T1000 (cell line): ENCODE data around the gene PRKCE.

Experiments
- DNase-seq: peaks from one replicate; lab custom pipeline; 2025; ENCODE audit warnings: mixed read lengths; lab: John Stamatoyannopoulos, UW

The PRKCE gene

GRCh38 chr2:45780541-45781463, 129.3 kb downstream of the PRKCE start:
- DNase-seq, result no peak

GRCh38 chr2:45781464-45781811, 130.0 kb downstream of the PRKCE start:
- no peak for DNase-seq

GRCh38 chr2:45782436-45782835, 131.0 kb downstream of the PRKCE start:
- no peak for DNase-seq

- DNase-seq, result no peak
These were observed 131.5 kb downstream of the PRKCE start for GRCh38 chr2:45782986-45783385.

GRCh38 chr2:45786030-45786835, 134.8 kb downstream of the PRKCE start:
- DNase-seq, result no peak

GRCh38 chr2:45786836-45787357, 135.4 kb downstream of the PRKCE start:
- DNase-seq, result no peak

- DNase-seq, result no peak
These were observed 136.9 kb downstream of the PRKCE start for GRCh38 chr2:45788401-45788800.

- DNase-seq, result no peak
These were observed 137.8 kb downstream of the PRKCE start for GRCh38 chr2:45789317-45789716.

- no peak for DNase-seq
These were observed 138.7 kb downstream of the PRKCE start for GRCh38 chr2:45789961-45790723.

GRCh38 chr2:45793305-45793962, 142.0 kb downstream of the PRKCE start:
- no peak for DNase-seq

- no peak for DNase-seq
These were observed 142.7 kb downstream of the PRKCE start for GRCh38 chr2:45794134-45794617.

GRCh38 chr2:45796500-45796899, 145.0 kb downstream of the PRKCE start:
- DNase-seq, result no peak

- no peak for DNase-seq
These were observed 146.2 kb downstream of the PRKCE start for GRCh38 chr2:45797451-45798230.

GRCh38 chr2:45799679-45800381, 148.4 kb downstream of the PRKCE start:
- no peak for DNase-seq

GRCh38 chr2:45802499-45803138, 151.1 kb downstream of the PRKCE start:
- no peak for DNase-seq

- no peak for DNase-seq
These were observed 153.7 kb downstream of the PRKCE start for GRCh38 chr2:45804987-45805755.

- no peak for DNase-seq
These were observed 155.3 kb downstream of the PRKCE start for GRCh38 chr2:45806563-45807358.

- no peak for DNase-seq
These were observed 156.9 kb downstream of the PRKCE start for GRCh38 chr2:45808294-45808800.
